K562 (cell line): Measurements from ENCODE around the gene PRR19. TPM values are rescaled to one million over a fixed set of nuclear protein-coding genes. Genes with fewer than 3 reads are reported as not detected.

Experiments used
- CCNT2 ChIP-seq: IDR thresholded peaks from 2 replicates; pipeline ENCODE4 v1.6.1; 2011; ENCODE audit warnings: borderline replicate concordance, low read depth, mild to moderate bottlenecking, moderate library complexity, mixed read lengths, low read length; ENCODE audit not compliant: insufficient read length; ENCODE audit errors: extremely low read depth
- CTBP1 ChIP-seq: fragments of 450-650 bp; IDR thresholded peaks from 2 replicates; pipeline ENCODE4 v1.6.1; 2016; ENCODE audit warnings: borderline replicate concordance
- E2F6 ChIP-seq, 2 experiments: IDR thresholded peaks; 2 replicates each; pipeline ENCODE4 v1.6.1; 2011; ENCODE audit warnings: borderline replicate concordance in 1 of 2, control low read depth in 1 of 2, low read depth in 1 of 2, low read length in 1 of 2, mild to moderate bottlenecking in 1 of 2, mixed read lengths in 1 of 2, moderate library complexity in 1 of 2; ENCODE audit not compliant: insufficient read depth in 1 of 2, insufficient read length in 1 of 2, poor library complexity in 1 of 2, severe bottlenecking in 1 of 2; ENCODE audit errors: extremely low read depth in 1 of 2
- MEF2A ChIP-seq: IDR thresholded peaks from 2 replicates; pipeline ENCODE4 v1.6.1; 2011; ENCODE audit warnings: low read depth, mild to moderate bottlenecking, low read length, moderate library complexity; ENCODE audit not compliant: control insufficient read depth
- NR2F6 ChIP-seq: fragments of 450-650 bp; formaldehyde crosslinking; IDR thresholded peaks from 2 replicates; pipeline ENCODE4 v1.4.0; 2020; ENCODE audit warnings: mild to moderate bottlenecking
- SMARCA5 ChIP-seq: fragments of 450-650 bp; IDR thresholded peaks from 2 replicates; pipeline ENCODE4 v1.6.1; 2016
- TFE3 ChIP-seq: fragments of 450-650 bp; formaldehyde crosslinking; IDR thresholded peaks from 2 replicates; pipeline ENCODE4 v1.4.0; 2020; ENCODE audit warnings: mild to moderate bottlenecking, mixed read lengths
- ZBTB9 ChIP-seq: fragments of 450-650 bp; formaldehyde crosslinking; IDR thresholded peaks from 2 replicates; pipeline ENCODE4 v1.4.0; 2020; ENCODE audit warnings: mild to moderate bottlenecking, moderate library complexity
- ZNF586 ChIP-seq: fragments of 450-650 bp; formaldehyde crosslinking; conservative IDR thresholded peaks from 2 replicates; pipeline ENCODE4 v1.4.0; 2020; ENCODE audit warnings: mild to moderate bottlenecking, moderate library complexity
- ZNF830 ChIP-seq: fragments of 250-450 bp; sonication (Bioruptor Pico); IDR thresholded peaks from 2 replicates; pipeline ENCODE4 v1.5.0; 2021; ENCODE audit warnings: mild to moderate bottlenecking
- polyA plus RNA-seq, 8 experiments: library from polyadenylated mRNA; depleted of rRNA in 4 of 8; stranded (reverse) in 5 of 8; unstranded in 3 of 8; fragments of >200 nt; fragmentation: Nextera tagmentation in 2 of 8; fragmentation: Illumina TruSeq in 1 of 8; extraction: Ambion mirVana in 2 of 8; extraction: Trizol in 1 of 8; gene quantifications; 2 replicates each; pipeline versions ENCODE4 v1.2.1 to v1.2.3, GENCODE V29; 2011 to 2014; ENCODE audit warnings: inconsistent platforms in 1 of 8, missing spikeins in 1 of 8
- total RNA-seq, 7 experiments: library from RNA; depleted of rRNA in 6 of 7; stranded (reverse); fragments of >200 nt in 6 of 7; fragmentation: Illumina TruSeq in 2 of 7; extraction: Trizol in 2 of 7; gene quantifications; 2 replicates each; pipeline versions ENCODE4 v1.2.1 to v1.2.3, GENCODE V29; 2011 to 2021; ENCODE audit warnings: low replicate concordance in 1 of 7
- TF ChIP-seq, protein P1 (sequence below): fragments of 450-650 bp; formaldehyde crosslinking; IDR thresholded peaks from 2 replicates; pipeline ENCODE4 v1.4.0; 2022; ENCODE audit warnings: missing genetic modification characterization
- TF ChIP-seq, protein P2 (sequence below): fragments of 450-650 bp; IDR thresholded peaks from 2 replicates; pipeline ENCODE4 v1.6.1; 2018; ENCODE audit not compliant: partially characterized antibody
- TF ChIP-seq, protein P3 (sequence below), 2 experiments: IDR thresholded peaks; 2 replicates each; pipeline ENCODE4 v1.6.1; 2012; ENCODE audit warnings: improper control_type of control experiment in 2 of 2, low read depth in 2 of 2, low read length in 2 of 2, borderline replicate concordance in 1 of 2

Gene PRR19
- total and polyA plus RNA-seq, 9 of the 15 experiments (the other 6 are each of a cell fraction or from before 2014, with no cell fraction given), result 0.10 to 1.6 (median 0.54) TPM

DNA sequence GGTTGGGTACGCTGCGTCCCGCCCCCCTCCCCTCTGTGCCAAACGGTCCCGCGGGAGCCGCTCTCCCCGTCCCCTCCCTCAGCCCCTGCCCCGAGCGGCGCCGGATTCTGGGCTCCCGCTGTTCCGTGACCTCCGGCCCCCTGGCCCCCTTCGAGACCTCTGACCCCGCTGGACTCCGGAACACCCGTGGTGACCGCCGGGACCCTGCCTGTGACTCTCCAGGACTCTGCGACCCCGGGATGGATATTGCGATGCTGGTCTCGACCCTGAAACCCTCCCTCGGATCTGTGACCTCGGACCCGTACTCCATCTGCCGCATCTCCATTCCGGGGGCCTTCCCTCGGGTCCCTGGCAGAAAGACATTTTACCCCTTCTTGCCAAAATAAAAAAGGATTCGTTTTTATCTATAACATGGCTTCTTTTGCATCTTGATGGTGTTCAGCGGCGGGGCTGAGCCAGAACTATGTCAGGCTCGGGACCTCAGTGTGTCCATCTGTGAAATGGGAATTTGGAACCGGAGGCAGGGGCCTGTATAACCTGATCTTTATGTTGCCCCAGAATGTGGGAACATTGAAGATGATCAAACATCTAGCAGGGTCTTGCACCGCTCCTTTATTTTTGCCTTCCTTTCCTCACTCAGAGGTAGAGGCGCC is 22.8 kb downstream of the PRR19 start (continued):
- TF ChIP-seq CCNT2 (no peak), NR2F6 (CRISPR knock-in tag) (no peak), ZNF830 (no peak), CTBP1 (peak; percentile 60; the same call in 1 of the 2 replicates), ZBTB9 (CRISPR knock-in tag) (no peak), ZNF586 (CRISPR knock-in tag) (no peak), MEF2A (no peak), TFE3 (CRISPR knock-in tag) (no peak), SMARCA5 (peak; percentile 90), E2F6 (IDR thresholded peaks at IDR 0.05; ENCODE audit: borderline replicate concordance in 1 of 2, extremely low read depth in 1 of 2, insufficient read depth in 1 of 2, insufficient read length in 1 of 2, low read depth in 1 of 2, low read length in 1 of 2, poor library complexity in 1 of 2, severe bottlenecking in 1 of 2) (no peak)
- TF ChIP-seq, protein P1, sequence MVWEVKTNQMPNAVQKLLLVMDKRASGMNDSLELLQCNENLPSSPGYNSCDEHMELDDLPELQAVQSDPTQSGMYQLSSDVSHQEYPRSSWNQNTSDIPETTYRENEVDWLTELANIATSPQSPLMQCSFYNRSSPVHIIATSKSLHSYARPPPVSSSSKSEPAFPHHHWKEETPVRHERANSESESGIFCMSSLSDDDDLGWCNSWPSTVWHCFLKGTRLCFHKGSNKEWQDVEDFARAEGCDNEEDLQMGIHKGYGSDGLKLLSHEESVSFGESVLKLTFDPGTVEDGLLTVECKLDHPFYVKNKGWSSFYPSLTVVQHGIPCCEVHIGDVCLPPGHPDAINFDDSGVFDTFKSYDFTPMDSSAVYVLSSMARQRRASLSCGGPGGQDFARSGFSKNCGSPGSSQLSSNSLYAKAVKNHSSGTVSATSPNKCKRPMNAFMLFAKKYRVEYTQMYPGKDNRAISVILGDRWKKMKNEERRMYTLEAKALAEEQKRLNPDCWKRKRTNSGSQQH (CRISPR knock-in tag), result no peak
- TF ChIP-seq, protein P2, sequence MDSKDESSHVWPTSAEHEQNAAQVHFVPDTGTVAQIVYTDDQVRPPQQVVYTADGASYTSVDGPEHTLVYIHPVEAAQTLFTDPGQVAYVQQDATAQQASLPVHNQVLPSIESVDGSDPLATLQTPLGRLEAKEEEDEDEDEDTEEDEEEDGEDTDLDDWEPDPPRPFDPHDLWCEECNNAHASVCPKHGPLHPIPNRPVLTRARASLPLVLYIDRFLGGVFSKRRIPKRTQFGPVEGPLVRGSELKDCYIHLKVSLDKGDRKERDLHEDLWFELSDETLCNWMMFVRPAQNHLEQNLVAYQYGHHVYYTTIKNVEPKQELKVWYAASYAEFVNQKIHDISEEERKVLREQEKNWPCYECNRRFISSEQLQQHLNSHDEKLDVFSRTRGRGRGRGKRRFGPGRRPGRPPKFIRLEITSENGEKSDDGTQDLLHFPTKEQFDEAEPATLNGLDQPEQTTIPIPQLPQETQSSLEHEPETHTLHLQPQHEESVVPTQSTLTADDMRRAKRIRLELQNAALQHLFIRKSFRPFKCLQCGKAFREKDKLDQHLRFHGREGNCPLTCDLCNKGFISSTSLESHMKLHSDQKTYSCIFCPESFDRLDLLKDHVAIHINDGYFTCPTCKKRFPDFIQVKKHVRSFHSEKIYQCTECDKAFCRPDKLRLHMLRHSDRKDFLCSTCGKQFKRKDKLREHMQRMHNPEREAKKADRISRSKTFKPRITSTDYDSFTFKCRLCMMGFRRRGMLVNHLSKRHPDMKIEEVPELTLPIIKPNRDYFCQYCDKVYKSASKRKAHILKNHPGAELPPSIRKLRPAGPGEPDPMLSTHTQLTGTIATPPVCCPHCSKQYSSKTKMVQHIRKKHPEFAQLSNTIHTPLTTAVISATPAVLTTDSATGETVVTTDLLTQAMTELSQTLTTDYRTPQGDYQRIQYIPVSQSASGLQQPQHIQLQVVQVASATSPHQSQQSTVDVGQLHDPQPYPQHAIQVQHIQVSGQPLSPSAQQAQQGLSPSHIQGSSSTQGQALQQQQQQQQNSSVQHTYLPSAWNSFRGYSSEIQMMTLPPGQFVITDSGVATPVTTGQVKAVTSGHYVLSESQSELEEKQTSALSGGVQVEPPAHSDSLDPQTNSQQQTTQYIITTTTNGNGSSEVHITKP, result no peak
- TF ChIP-seq, protein P3, sequence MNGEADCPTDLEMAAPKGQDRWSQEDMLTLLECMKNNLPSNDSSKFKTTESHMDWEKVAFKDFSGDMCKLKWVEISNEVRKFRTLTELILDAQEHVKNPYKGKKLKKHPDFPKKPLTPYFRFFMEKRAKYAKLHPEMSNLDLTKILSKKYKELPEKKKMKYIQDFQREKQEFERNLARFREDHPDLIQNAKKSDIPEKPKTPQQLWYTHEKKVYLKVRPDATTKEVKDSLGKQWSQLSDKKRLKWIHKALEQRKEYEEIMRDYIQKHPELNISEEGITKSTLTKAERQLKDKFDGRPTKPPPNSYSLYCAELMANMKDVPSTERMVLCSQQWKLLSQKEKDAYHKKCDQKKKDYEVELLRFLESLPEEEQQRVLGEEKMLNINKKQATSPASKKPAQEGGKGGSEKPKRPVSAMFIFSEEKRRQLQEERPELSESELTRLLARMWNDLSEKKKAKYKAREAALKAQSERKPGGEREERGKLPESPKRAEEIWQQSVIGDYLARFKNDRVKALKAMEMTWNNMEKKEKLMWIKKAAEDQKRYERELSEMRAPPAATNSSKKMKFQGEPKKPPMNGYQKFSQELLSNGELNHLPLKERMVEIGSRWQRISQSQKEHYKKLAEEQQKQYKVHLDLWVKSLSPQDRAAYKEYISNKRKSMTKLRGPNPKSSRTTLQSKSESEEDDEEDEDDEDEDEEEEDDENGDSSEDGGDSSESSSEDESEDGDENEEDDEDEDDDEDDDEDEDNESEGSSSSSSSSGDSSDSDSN (IDR thresholded peaks at IDR 0.05; ENCODE audit: borderline replicate concordance in 1 of 2, low read depth in 2 of 2, low read length in 2 of 2), result no peak
